ENCODE data around the gene ETV4.

ETV4 gene

DNA sequence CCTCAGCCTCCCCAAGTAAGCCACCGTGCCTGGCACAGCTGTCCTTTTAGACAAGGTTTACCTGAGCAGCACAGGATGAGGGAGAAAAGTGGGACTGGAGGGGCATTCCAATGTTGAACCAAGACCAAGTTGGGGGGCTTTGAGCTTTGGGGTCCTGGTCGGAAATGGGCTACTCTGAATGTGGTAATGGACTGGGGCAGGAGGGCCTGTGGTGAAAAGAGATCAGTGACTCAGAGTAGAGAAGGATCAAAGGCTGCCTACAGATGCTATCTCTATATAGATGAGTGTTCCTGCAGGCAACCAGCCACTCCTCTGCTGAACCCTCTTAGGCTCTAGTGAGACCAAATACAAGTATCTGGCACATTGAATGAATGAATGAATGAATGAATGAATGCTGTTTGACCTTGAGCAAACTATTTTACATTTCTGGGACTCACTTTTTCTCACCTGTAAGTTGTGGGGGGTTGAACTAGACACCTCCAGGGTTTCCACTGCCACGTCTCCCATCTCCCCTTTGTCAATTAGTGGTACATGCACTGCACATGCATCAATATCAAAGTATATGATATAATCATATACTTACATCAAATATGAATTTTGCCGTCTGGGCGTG lies 26.3 kb upstream of the ETV4 start:
- DNase-seq: no peak

DNA sequence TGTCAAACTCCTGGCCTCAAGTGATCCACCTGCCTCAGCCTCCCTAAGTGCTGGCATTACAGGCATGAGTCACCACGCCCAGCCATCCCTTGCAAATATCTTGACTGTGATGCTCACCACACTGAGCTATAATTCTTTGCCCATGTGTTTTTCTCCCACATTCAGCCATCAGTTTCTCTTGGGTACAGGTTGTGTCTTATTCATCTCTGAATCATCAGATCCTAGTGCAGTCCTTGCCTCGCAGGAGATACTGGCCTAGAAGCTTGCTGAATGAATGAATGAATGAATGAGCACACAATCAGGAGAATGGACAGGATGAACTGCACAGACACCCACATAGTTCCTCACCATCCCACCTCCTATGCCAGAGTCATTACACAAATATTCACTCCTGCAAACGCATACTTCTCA lies 24.4 kb upstream of the ETV4 start:
- no peak for DNase-seq

DNA sequence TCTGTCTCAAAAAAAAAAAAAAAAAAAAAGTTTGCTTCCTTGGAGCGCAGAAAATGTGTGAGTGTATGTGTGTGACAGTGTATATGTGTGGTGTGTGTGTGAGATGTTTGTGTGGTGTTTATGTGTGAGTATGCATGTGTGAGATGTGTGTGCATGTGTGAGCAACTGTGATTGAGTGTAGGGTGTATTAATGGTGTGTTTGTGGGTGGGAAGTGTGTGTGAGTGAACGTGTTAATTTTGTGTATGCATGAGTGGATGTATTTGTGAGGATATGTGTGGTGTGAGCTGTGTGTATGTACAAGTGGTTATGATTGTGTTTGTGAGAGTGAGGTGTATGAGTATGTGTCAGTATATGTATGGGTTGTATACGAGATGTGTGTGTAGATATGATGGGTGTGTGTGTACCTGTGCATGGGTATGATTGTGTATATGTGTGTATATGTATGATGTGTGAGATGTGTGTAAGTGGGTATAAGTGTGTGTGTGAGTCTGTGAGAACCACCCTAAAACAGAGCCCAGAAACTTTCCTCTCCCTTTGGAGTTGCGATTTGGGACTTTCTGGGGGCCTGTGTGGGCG lies 22.5 kb upstream of the ETV4 start:
- DNase-seq: no peak

DNA sequence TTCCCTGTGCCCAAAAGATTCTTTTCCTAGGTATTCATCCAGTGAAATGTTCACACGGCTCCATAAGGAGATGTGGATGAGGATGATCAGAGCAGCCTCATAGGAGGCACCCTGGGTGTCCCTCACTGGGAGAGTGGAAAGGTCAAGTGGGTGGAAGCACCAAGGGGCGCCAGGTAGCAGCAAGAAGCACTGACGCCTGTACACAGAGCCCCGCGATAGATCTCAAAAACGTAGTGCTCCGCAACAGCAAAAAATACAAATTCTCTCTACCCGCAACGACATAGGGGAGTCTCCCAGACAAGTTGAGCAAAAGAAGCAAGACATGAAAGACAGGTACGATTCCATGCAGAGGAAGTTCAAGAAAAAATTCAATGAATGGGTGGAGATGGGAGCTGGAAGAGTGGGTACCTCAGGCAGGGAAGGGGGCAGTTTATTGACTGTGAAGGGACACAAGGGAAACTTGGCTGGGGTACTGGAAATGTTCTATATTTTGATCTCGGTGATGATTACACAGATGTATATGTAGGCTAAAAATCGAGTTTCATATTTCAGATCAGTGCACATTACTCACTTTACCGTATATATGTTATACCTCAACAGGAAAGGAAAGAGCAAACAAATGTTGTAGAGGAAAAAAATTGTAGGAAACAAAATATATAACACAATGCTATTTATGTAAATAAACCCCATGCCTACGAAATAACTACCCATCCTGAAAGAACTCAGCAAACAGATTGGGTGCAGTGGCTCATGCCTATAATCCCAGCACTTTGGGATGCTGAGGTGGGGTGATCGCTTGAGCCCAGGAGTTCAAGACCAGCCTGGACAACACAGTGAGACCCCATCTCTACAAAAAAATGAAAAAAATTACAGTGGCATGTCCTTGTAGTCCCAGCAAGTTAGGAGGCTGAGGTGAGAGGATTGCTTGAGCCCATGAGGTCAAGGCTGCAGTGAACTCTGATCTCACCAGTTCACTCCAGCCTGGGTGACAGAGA lies 17.8 kb upstream of the ETV4 start:
- no peak for DNase-seq

DNA sequence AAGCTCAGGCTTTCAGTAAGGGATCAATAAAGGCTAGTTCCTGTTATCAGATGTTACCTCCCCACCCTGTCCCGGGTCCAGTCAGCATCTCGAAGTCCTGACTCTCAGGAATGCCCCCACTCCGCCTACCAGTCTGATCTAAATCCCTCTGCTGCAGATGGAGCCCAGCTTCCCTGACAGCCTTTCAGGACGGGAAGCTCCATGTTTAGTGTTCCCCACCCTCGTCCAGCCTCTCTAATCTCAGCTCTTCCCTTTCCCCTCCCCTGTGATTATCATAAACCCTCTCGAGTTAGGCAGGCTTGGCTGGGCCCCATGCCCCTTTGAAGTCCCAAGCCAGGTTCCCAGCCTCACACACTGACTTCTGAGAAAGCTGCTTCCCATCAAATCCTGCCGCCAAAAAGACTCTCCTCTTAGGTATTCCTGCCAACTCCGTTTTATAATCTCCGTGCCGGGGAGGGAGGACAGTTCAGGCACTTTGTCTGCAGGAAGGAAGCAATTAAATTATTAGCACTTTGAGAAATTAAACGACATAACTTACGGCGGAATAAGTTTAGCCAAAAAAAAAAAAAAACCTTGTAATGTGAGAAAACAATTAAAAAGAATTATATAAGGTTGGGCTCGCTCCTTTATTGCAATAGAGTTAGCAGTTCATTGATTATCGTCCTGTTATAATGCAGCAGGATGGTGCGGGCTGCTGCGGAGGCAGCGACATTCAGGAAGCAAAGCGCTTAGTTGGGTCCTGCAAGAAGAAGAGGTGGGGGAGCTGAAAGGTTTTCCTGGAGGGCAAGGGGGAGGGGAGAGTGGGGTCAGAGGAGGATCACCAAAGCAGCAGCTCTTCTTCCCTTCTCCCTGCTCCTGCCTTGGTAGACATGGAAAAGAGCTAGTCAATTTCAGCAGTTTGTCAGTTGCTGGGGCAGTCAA lies 16.8 kb upstream of the ETV4 start:
- no peak for DNase-seq

DNA sequence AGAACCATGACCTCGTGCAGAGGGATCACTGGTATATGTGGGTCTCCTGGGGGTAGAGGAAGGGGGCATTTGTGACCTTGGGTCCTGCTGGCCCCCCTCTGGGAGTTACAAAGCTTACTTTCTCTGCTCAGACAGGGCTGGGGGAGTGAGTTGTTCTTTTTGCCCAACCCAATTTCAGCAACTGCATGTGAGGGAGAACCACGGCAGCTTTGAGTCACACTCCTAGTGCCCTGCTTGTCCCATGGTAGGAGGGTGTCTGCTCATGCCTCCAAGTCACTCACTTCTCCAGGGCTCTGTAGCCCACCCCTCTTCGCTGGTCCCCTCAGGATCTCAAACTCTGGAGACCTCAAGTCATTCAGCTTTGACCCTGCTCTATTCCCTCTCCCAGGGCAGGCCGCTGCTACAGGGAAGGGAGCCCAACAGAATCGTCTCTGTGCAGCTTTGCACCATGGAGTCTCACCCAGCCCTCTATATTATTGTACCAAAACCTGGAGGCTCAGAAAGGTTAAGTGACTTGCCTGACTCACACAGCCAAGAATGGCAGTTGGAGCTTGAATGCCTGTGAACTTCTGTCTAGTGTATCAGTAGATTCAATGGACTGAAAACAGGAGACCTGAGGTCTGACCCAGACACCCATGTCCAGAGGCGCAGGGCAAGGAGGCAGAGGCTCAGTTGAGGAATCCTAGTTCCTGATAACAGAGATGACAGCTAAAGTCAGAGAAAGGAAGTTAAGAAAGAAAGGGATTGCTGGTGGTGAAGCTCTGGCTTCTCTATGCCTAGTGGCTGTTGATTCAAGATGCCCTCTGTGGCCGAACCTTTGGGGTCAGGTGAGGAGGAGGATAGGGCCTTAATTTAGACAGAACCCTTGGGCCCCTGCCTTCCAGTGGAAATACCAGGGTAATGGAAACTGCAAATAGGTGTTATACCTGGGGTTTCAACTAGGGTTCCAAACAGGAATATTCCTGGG lies 14.6 kb upstream of the ETV4 start:
- no peak for DNase-seq

DNA sequence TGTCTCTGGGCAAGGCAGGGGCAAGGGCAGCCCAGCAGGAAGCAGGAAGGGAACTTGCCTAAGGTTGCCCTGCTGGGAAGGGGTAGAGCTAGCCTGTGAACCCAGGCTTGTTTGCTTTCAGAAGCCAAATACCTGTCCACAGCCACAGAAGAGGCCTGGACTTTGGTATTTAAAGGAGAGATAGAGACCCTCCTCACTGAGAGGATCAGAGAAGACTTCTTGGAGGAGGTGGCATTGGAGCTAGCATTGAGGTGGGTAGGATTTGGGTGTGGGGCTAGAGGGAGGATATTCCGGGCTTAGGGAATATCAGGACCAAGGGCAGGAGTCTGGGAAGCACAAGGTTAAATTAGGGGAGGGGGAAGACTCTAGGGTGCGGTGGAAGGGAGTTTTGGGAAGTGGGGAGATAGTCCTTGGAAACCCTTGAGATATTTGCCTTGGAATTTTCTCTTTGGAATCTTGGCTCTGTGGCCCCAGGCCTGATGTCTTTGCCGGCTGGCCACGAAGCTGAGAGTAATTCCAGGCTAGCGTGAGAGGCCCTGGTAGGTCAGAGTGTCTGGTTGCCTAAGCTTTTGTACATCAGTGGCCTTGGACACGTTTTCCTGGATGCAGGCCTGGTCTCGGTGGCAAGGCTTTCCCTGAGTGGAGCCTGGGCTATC lies 13.1 kb upstream of the ETV4 start:
- no peak for DNase-seq

DNA sequence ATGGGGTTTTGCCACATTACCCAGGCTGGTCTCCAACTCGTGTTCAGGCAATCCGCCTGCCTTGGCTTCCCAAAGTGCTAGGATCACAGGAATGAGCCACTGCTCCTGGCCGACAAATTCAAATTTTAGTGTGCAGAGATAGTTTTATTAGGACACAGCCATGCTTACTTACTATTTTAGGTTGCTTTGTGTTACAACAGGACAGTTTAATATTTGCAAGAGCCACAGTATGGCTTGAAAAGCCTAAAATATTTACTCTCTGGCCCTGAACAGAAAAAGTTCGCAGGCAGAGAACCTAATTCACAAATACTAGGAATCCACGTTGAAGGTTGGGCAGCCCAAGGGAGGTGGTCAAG lies 12.6 kb upstream of the ETV4 start:
- DNase-seq: no peak

DNA sequence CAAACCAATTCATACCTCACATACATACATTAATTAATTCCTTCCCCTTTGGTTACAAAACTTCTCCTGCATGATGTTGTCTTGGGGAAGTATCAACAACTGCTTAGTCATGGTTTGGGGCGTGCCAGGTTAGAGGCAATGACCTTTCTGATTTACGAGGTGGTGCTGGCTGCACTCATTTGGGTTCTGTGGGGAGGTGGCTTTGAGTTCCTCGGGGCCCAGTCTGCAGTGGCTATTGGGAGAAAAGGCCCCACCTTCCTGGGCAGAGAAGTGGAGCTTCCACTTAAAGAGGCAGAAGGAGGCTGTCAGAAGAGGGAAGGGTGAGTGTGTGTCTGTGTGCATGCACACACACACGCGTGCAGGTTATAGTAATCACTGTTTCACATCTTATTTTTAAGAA lies 10.2 kb upstream of the ETV4 start:
- peak; percentile 50 for DNase-seq

DNA sequence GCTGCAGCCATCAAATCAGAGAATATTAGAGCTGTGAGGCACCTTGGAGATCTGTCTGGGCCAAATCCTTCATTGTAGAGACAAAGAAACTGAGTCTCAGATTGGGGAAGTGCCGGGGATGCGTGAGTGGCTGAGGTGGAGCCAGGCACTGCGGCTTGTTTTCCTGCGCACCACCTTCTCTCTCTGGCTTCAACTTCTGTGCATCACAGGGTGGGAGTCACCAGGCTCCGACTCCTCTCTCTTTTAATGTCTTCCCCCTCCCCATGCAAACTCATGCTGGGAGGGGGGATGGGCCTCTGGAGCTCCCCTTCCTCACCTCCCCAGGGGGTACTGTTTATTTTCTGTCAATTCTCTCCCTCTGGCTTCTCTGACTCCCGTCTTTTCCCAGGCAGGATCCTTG lies 8.7 kb upstream of the ETV4 start:
- DNase-seq: no peak

DNA sequence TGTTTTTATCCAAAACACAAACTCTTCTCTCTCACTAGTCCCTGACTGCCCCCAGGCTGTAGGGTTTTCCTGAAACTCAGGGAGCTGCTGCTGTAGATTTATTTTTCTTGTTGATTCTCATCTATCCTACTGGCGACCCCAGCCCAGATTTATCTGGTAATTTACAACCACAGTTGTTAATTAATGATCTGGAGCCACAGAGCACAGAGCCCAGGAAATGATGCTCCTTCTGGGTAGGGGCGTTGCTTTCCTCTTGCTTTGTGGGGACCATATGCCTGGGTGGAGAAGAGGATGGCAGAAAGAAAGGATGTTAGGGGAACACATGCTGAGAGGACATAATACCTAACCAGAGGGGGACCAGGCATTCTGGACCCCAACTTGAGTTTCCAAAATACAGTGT lies 7.4 kb upstream of the ETV4 start:
- DNase-seq: no peak

DNA sequence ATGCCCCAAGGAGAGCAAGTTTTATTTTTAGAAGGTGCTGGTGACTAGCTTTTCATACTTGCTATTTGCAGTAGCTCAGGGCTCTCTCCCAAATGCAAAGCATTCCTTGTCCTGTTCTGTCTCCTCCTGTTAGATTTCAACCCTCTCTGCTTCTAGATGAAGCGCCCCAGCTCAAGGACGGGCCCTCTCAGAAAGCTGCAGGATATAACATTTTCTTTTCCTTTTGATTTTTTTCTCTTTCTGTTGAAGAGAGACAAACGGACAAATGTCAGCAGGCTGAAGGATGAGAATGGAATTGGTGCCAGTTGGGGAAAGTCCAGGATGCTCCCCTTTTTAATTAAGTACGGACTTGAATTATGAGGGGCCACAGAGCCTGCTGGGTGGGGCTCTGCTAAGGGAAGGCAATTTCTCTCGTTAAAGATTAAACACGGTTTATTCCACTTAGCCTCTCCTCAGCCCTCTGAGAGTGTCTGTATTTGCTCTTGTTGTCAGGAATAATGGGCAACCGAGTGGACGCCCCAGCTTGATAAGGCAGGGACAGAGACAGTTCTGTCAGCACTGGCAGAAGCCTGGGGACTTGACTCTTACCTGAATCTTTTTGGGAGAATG lies 6.2 kb upstream of the ETV4 start:
- no peak for DNase-seq

DNA sequence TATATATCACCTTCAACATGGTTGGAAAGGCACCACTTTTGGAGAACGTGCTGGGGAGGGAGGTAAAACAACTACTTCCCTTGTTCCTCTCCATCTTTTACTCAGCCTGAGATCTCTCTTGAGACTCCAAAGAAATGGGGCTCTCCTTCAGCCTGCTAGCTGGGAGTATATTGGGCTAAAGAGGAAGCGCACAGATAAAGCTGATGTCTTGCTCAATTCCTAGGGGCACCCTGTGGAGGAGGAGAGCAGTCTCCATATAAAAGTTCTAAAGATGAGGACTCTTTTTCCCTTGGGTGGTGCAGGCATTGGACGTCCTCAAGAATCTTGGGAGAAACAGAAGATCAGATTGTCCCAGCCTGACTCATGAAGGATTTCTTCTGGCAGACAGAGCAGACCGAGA lies 4.6 kb upstream of the ETV4 start:
- no peak for DNase-seq

DNA sequence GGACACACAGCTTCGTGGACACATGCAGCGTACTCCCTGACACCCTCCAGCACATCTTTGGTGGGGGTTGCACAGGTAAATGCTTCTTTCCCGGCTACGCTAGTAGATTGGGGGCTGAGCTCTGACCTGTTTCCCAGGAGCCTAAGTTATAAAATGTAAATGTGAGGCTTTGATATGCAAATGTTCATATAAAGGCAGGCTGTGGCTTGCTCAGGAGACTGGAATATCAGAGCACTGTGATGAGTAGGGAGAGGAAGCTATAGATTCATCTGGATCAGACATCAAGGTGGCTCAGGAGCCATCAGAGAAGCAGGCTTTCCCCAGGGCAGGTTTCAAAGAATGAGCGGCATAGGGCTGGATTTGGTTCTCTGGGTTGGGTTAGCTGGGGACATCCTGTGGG lies 3.4 kb upstream of the ETV4 start:
- DNase-seq: no peak

DNA sequence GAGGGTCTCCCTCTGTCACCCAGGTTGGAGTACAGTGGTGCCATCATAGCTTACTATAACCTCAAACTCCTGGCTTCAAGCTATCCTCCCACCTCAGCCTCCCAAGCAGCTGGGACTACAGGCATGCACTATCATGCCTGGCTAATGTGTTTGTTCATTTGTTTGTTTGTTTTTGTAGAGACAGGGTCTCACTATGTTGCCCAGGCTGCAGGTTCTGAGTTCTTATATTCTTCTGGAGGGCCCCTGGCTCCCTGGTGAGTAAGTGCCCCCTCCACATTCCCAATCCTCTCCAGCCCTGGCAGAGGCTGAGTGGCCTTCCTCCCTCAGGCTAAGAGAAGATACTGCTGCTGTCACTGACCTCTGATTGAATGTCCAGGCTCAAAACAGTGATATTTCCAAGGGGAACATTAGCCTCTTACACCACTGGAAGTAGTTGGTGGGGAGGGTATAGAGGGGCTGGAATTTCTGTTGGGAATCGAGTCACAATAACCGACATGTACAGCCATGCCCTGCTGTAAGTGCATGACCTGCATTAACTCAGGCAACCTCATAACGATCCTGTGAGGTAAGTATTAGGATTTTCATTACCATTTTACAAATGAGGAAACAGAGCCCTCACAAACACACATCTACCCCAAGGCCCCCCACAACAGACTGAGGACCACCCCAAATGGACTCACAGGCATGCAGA lies 2.7 kb upstream of the ETV4 start:
- DNase-seq: no peak

DNA sequence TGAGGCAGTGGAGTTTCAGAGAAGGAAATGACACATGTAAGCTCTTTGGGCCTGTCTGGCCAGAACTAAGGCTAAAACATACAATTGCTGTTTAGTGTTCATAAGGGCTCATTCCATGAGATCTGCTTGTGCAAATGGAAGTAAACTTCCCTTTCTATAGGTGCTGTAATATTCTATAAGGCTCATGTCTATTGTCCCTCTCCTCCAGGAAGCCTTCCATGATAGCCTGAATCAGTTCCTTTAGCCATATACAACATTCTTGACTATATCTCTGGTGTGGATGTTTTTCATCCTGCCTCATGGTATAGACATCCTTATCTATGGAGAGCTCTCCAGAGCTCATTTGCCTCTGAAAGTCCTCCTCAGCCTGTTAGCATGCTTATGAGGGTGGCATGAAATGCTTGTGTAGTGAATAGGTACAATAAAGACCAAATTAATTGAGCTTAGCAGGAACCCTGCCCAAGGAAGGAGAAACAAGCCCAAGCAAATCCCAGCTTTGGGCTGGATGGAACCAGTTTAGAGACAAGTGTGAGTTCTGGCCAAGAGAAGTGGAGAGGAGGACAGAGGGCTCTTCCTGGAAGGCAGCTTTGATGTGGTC lies 1.6 kb upstream of the ETV4 start:
- DNase-seq: no peak

DNA sequence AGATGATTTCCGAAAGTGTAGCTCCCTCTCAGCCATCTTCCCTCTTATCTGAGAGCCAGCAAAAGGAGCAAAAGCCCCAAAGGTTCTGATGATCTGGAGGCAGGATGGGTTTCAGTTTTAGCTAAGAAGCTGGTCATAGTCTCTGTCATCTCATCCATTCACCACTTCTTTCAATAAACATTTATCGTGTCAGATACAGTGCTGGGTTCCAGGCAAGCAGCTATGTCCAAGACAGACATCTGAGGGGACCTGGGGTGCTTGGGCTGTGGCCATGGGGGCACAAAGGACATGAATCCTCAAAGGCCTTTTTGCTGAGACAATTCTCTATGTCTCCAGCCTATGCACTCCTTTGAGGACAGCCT lies 1.0 kb upstream of the ETV4 start:
- no peak for DNase-seq

DNA sequence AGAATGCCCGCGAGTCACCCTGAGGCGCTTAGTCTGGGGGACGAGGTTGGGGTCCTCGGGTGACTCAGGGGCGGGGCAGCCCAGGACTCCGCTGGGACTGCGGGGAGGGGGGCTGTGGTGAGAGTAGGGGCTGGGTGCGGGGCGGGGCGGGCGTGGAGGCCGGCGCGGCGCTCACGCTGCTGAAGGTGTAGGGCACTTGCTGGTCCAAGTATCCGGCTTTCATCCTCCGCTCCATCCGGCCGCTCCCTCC lies 832 bp downstream of the ETV4 start:
- no peak for DNase-seq

DNA sequence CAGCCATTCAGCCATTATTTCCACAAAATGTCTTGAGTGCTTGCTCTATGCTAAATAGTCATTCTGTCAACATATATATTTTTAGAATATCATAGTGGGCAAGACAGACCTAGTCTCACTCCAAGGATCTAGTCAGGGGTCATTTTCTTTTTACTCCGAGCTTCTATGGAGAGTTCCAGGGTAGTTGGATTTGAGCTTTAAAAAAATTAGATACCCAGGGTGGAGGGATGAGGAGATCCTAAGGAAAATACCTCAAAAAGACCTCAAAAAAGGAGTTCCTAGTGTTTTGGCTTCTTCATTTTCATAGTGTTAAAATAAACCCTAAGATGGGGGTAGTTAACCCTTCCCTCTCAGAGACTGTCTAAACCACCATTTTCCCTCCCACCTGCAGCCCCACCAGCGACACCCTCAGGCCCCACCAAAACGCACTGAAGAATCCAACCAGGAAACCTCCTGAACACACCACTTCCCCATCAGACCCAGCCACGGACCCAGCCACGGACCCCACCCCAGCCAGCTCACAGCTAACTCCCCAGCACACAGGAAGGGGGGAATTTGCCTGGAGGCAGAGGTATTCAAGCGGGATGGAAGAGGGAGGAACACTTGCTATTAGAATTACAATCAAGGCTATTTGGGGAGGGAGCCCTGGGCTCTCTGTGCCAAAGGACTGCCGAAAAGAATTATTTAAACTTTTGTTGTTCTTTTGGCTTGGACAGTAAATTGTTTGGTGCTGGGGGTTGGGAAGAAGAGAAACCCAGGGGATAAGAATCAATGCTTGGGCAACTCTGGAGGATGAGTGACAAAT lies 2.2 kb downstream of the ETV4 start:
- DNase-seq: no peak
